Measurements from ENCODE around the gene ZNF839.
"Not testable (repeated sequence)": the region's sequence is repeated elsewhere in the genome, so short reads cannot be mapped to it uniquely, and the experiment has no call there.

ZNF839 gene

GRCh38 chr14:102320033-102320660 lies 601 bp downstream of the ZNF839 start:
- Mint-ChIP-seq H3K4me1 (peaks cover 34 to 62% of the 10 kb centered on the region in 2 donors), H3K9me3 (peaks cover 0 to 2% of the 10 kb centered on the region in 2 donors), H3K27ac (peak overlapping the region; percentile 95), H3K4me3 (peak overlapping the region; percentile 90 to 92), H3K27me3 (peaks cover 4 to 6% of the 10 kb centered on the region in 2 donors), H3K36me3 (peaks cover 5 to 6% of the 10 kb centered on the region in 2 donors)
- ATAC-seq (replicated peaks) (peak; percentile 29 to 30), DNase-seq (no peak)

DNA sequence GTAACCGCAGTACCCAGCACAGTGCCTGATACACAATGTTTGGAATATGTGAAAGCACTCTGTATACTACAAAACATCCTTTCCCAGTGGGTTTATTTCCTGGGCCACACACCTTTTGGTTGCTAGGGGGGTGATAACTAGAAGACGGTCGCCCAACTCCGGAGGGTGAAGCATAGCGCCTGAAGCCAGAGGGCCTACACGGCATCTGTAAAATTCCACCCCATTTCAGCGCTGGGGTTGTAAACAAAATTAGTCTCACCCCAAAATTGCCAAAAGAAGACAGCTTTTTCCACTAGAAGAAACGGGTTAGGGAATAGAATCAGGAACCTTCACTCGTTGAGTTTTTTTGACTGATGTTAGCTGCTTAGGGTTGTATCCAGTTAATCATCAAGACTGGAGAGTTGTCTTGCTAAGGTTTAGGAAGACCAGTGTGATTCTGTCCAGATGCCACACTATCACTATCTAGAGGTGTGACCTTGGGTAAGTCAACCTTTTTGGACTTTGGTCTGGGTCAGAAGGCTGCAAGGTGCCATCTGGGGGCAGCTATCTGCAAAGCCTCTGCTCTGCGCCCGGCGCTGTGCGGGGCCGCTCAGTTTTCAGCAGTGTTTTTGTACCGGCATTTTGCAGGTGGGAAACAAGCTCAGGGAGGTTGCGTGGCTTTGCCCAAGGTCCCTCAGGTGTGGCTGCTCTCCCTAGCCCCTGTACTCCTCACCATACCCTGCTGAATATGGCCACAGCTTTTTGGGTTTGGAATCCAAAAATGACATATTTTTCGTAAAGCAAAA lies 1.3 kb downstream of the ZNF839 start:
- peaks cover 5 to 7% of the 10 kb centered on the region in 2 donors for H3K36me3 Mint-ChIP-seq
- peaks cover 4 to 6% of the 10 kb centered on the region in 2 donors for H3K27me3 Mint-ChIP-seq
- peak overlapping the region; percentile 95 for H3K27ac Mint-ChIP-seq
- peaks cover 0 to 2% of the 10 kb centered on the region in 2 donors for H3K9me3 Mint-ChIP-seq
- H3K4me3 Mint-ChIP-seq, result peak overlapping the region; percentile 90 to 92
- H3K4me1 Mint-ChIP-seq, result peaks cover 34 to 59% of the 10 kb centered on the region in 2 donors
- DNase-seq (no peak), ATAC-seq (replicated peaks) (no peak)

DNA sequence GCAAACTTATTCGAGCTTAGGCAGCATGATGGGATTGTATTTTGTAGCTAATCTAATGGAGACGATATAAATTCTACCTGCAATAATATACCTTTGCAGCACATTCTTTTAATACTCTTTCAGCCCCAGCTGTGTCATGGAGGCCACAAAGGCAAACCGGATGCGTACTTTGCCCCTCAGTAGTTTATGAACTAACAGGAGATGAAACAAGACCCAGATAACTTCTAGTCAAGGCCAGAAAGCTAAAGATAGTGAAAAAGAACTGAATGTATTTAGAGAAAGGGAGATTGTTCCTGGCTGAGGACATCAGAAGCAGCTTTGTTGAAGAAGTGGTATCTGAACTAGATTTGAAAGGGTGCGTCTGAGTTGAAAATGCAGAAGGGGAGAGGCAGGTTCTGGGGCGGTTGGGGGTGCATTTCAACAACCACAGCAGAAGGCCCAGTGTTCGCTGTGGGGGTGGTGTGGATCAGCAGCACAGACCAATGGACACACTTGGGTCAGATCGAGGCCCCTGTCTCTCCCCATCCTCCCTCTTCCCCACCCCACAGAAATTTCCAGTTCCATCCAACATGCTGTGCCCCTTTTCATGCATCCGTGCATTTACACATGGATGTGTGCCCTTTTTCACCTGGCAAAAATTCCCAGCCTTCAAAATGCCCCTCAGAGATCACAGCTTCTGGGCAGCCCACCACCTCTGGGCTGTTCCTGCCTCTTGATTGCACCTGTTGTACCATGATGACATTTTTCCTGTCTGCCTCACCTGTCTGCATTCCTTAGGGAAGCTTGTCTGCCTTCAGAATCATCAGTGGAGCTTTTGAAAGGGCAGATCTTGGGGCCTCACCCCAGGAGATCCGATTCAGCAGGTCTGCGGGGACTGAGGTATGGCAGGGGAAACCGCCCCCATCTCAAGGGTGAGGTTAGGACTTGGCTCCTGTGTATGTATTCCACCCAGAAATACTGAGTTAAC lies 2.2 kb downstream of the ZNF839 start:
- Mint-ChIP-seq H3K27ac (peak overlapping the region; percentile 25), H3K36me3 (peaks cover 12 to 15% of the 10 kb centered on the region in 2 donors), H3K4me3 (no peak overlapping the region), H3K9me3 (peaks cover 0 to 2% of the 10 kb centered on the region in 2 donors), H3K27me3 (peaks cover 3 to 4% of the 10 kb centered on the region in 2 donors), H3K4me1 (peaks cover 33 to 51% of the 10 kb centered on the region in 2 donors)
- DNase-seq (no peak), ATAC-seq (replicated peaks) (no peak)

DNA sequence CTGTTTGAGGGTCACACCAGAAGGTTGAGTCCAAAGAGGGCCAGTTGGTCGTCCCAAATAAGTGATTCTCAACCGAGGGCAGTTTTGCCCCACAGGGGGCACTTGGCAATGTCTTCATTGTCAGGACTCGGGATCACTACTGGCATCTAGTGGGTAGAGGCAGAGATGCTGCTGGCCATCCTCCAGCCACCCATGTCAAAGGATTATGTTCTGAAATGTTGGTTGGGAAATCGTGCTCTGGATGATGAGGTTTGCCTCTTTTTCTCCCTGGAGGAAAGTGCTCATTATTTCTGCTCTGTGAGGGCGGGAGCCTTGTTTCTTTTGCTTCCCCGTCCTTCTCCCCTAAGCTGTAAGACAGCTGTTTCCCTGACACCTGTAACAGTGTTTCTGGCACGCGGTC lies 3.6 kb downstream of the ZNF839 start:
- H3K4me1 Mint-ChIP-seq, result peaks cover 19 to 37% of the 10 kb centered on the region in 2 donors
- H3K4me3 Mint-ChIP-seq, result no peak overlapping the region
- H3K27me3 Mint-ChIP-seq, result no peaks in the 10 kb centered on the region
- H3K36me3 Mint-ChIP-seq, result peaks cover 11 to 15% of the 10 kb centered on the region in 2 donors
- H3K27ac Mint-ChIP-seq, result no peak overlapping the region
- no peaks in the 10 kb centered on the region for H3K9me3 Mint-ChIP-seq
- DNase-seq (no peak), ATAC-seq (replicated peaks) (no peak)

GRCh38 chr14:102325791-102326345 lies 6.3 kb downstream of the ZNF839 start:
- peaks cover 16 to 21% of the 10 kb centered on the region in 2 donors for H3K36me3 Mint-ChIP-seq
- H3K4me3 Mint-ChIP-seq, result no peak overlapping the region
- no peaks in the 10 kb centered on the region for H3K9me3 Mint-ChIP-seq
- H3K27me3 Mint-ChIP-seq, result no peaks in the 10 kb centered on the region
- H3K4me1 Mint-ChIP-seq, result peaks cover 10 to 20% of the 10 kb centered on the region in 2 donors
- ATAC-seq (replicated peaks), result no peak
- H3K27ac Mint-ChIP-seq, result no peak overlapping the region
- no peak for DNase-seq

DNA sequence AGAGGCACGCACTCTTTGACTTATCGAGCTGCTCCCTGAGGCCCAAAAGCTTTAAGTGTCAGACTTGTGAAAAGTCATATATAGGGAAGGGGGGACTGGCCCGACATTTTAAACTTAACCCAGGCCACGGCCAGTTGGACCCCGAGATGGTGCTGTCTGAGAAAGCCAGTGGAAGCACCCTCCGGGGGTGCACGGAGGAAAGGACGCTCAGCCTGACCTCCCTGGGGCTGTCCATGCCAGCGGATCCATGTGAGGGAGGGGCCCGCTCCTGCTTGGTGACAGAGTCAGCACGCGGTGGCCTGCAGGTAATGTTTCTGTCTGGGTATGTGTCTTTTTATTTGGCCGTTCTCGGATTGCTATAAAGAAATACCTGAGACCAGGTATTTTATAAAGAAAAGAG lies 7.0 kb downstream of the ZNF839 start:
- Mint-ChIP-seq H3K27ac (no peak overlapping the region), H3K27me3 (no peaks in the 10 kb centered on the region), H3K9me3 (no peaks in the 10 kb centered on the region), H3K4me3 (no peak overlapping the region), H3K36me3 (peaks cover 18 to 21% of the 10 kb centered on the region in 2 donors), H3K4me1 (peaks cover 7 to 15% of the 10 kb centered on the region in 2 donors)
- ATAC-seq (replicated peaks) (no peak), DNase-seq (no peak)

- H3K27me3 Mint-ChIP-seq; H3K4me3 Mint-ChIP-seq; H3K27ac Mint-ChIP-seq; H3K4me1 Mint-ChIP-seq; DNase-seq; ATAC-seq (replicated peaks); H3K9me3 Mint-ChIP-seq: not testable (repeated sequence)
- peaks cover 29 to 34% of the 10 kb centered on the region in 2 donors for H3K36me3 Mint-ChIP-seq
Observed at GRCh38 chr14:102329381-102329780, 9.8 kb downstream of the ZNF839 start.

GRCh38 chr14:102330806-102331205 lies 11.3 kb downstream of the ZNF839 start:
- peaks cover 0 to 2% of the 10 kb centered on the region in 2 donors for H3K4me1 Mint-ChIP-seq
- no peak for ATAC-seq (replicated peaks)
- no peak for DNase-seq
- no peak overlapping the region for H3K27ac Mint-ChIP-seq
- no peaks in the 10 kb centered on the region for H3K27me3 Mint-ChIP-seq
- no peaks in the 10 kb centered on the region for H3K9me3 Mint-ChIP-seq
- peaks cover 29 to 40% of the 10 kb centered on the region in 2 donors for H3K36me3 Mint-ChIP-seq
- no peak overlapping the region for H3K4me3 Mint-ChIP-seq

DNA sequence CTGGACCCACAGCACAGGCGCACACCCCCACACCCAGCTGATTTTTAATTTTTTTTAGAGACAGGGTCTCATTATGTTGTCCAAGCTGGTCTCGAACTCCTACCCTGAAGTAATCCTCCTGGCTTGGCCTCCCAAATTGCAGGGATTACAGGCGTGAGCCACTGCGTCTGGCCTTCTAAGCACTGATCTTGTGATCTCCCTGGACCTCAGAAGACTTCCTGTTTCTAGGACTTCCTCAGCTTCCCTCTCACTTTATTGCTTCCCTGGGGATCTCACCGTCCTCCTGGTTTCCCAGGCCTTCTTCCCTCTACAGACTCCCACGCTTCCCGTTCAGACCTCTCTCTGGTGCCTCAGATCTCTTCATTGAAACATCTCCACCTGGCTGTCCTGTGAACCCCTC lies 13.8 kb downstream of the ZNF839 start:
- Mint-ChIP-seq H3K4me3 (no peak overlapping the region), H3K4me1 (peaks cover 0 to 2% of the 10 kb centered on the region in 2 donors), H3K36me3 (peaks cover 31 to 42% of the 10 kb centered on the region in 2 donors), H3K27me3 (no peaks in the 10 kb centered on the region), H3K27ac (no peak overlapping the region), H3K9me3 (no peaks in the 10 kb centered on the region)
- DNase-seq (no peak), ATAC-seq (replicated peaks) (no peak)

DNA sequence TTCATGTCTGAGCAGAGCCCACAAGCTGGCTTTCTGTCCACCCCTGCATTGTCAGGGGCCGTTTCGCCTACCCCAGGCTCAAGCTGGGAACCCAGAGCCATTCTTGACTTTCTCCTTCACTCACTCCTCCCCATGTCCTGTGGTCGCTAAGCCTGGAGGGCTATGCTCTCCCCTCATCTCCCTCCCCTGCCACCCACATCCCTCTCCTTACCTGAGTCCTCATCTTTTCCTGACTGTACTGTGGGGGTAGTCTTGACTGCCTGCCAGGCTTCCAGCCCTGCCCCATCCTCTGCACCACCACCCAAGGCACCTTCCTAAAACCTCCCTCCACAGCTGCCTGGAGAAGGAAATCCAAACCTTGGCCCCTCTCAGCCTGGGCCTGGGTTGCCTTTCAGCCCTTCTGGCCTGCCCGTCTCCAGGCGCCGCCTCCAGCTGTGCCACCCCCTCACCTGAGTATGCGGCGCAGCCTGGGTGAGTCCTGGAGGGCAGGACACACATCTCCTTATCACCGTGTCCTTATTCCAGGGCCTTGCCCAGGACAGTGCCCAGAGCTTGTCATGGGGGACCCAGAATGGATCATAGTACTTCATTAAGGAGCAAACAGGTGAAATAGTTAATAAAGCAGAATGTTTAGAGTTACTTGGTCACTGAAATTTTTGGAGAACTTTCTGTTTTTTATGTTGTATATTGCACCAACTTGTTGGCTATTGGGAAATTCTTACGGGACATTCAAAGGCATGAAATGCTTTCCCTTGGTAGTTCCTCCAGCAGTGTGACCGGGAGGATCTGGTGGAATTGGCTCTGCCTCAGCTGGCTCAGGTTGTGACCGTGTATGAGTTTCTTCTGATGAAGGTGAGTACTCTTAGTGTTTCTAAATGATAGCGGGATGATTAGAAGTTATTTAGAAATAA lies 14.5 kb downstream of the ZNF839 start:
- DNase-seq (no peak), ATAC-seq (replicated peaks) (no peak)
- Mint-ChIP-seq H3K36me3 (peaks cover 34 to 43% of the 10 kb centered on the region in 2 donors), H3K4me1 (no peaks in the 10 kb centered on the region), H3K27me3 (no peaks in the 10 kb centered on the region), H3K4me3 (no peak overlapping the region), H3K9me3 (no peaks in the 10 kb centered on the region), H3K27ac (no peak overlapping the region)

DNA sequence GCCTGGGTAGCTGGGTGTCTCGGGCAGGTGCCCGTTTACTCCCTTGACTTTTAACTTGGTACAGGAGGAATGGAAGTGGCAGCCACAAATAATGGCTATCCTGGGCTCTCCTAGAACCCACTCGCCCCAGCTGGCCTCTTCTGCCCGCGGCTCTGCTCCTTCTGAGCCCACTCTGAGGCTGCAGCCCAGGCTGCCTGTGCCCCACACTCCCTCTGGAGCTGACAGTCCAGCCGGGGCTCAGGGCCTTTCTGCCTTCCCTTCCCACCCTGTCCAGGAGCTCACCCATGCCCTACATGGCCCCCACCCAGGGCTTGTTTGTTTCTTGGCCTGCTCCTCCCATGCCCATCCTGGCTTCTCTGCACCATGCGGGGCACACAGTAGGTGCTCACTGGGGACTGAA lies 15.6 kb downstream of the ZNF839 start:
- no peaks in the 10 kb centered on the region for H3K4me1 Mint-ChIP-seq
- peaks cover 37 to 43% of the 10 kb centered on the region in 2 donors for H3K36me3 Mint-ChIP-seq
- H3K27ac Mint-ChIP-seq, result no peak overlapping the region
- no peaks in the 10 kb centered on the region for H3K27me3 Mint-ChIP-seq
- ATAC-seq (replicated peaks) (no peak), DNase-seq (no peak)
- H3K4me3 Mint-ChIP-seq, result no peak overlapping the region
- no peaks in the 10 kb centered on the region for H3K9me3 Mint-ChIP-seq

DNA sequence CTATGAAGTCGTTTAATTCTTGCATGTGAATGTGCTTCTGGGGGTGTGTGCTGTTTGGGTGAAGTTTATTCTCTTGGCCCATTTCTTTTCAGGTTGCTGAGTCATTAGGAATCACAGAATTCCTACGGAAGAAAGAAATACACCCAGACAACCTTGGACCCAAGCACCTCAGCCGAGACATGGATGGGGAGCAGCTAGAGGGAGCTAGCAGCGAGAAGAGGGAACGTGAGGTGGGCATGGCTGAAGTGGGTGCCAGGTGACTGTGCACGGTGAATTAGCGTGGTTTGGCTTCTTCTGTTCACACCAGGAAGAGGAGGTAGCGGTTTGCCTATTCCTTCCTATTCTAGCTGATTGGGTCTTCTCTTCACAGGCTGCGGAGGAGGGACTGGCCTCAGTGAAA lies 19.2 kb downstream of the ZNF839 start:
- Mint-ChIP-seq H3K9me3 (no peaks in the 10 kb centered on the region), H3K4me3 (peak overlapping the region in 1 of 2 donors; percentile 29), H3K4me1 (no peaks in the 10 kb centered on the region), H3K36me3 (peaks cover 43 to 51% of the 10 kb centered on the region in 2 donors), H3K27ac (no peak overlapping the region), H3K27me3 (no peaks in the 10 kb centered on the region)
- DNase-seq (no peak), ATAC-seq (replicated peaks) (no peak)

DNA sequence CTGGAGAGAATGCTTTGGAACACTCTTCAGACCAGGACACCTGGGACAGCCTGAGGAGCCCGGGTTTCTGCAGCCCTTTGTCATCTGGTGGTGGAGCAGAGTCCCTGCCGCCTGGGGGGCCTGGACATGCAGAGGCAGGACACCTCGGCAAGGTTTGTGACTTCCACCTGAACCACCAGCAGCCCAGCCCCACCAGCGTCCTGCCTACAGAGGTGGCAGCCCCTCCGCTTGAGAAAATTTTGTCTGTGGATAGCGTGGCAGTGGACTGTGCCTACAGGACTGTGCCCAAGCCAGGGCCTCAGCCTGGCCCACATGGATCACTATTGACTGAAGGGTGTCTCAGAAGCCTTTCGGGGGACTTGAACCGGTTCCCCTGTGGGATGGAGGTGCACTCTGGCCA lies 22.0 kb downstream of the ZNF839 start:
- H3K4me1 Mint-ChIP-seq, result peaks cover 3 to 7% of the 10 kb centered on the region in 2 donors
- H3K27me3 Mint-ChIP-seq, result no peaks in the 10 kb centered on the region
- no peak overlapping the region for H3K4me3 Mint-ChIP-seq
- H3K36me3 Mint-ChIP-seq, result peaks cover 40 to 48% of the 10 kb centered on the region in 2 donors
- H3K9me3 Mint-ChIP-seq, result no peaks in the 10 kb centered on the region
- H3K27ac Mint-ChIP-seq, result peak overlapping the region; percentile 31
- DNase-seq (no peak), ATAC-seq (replicated peaks) (peak in 1 of 2 donors; percentile 8)

Data from stimulated activated naive B cell treated with anti-CD40 and anti-IgM and Interleukin-4, amounts not matched to agents 10 μg/mL and 1 μg/mL and 100 μg/mL, for 72 hours (primary cell).